Endothelial cell of umbilical vein (primary cell): ENCODE measurements around the gene COMMD10. TPM values are rescaled to one million over a fixed set of nuclear protein-coding genes. Genes with fewer than 3 reads are reported as not detected.

Source experiments
- BruUV-seq: library from RNA; stranded (reverse); fragments of 400-500 nt; replicated peaks from 2 replicates; lab custom pipeline; 2021; lab: Mats Ljungman, UMichigan
- CTCF ChIA-PET: fragments of 300-600, 350-600 bp; sonication (Branson Sonifier 250); formaldehyde crosslinking; loops from one replicate; lab custom pipeline; 2021; ENCODE audit warnings: antibody characterized with exemption, inconsistent platforms; lab: Charles Lee
- POLR2A ChIA-PET: fragments of 300-600, 350-600 bp; sonication (Branson Sonifier 250); formaldehyde crosslinking; loops from one replicate; lab custom pipeline; 2021; ENCODE audit warnings: antibody characterized with exemption, inconsistent platforms; lab: Charles Lee
- DNase-seq: peaks from one replicate; pipeline ENCODE4 v3.0.0-alpha.2; 2011; ENCODE audit warnings: low read depth, low spot score
- FAIRE-seq: peaks from 2 replicates; lab custom pipeline; 2011; peaks lifted over from hg19 to GRCh38; lab: Jason Lieb, UNC
- H2AFZ ChIP-seq: 2 replicates; pipeline ENCODE4 v1.6.0; 2012; ENCODE audit warnings: low read depth, low read length, control low read depth, inconsistent platforms
- H3K27ac ChIP-seq: 2 replicates; pipeline ENCODE4 v1.5.1; 2011; ENCODE audit warnings: low read depth, mild to moderate bottlenecking, control low read depth, low read length, moderate library complexity; ENCODE audit not compliant: insufficient read depth
- H3K27me3 ChIP-seq, 2 experiments: 2 replicates each; pipeline versions ENCODE4 v1.6.0 to v1.6.1; 2011; ENCODE audit warnings: low read length in 2 of 2, mixed read lengths in 1 of 2; ENCODE audit not compliant: control insufficient read depth in 2 of 2, insufficient read depth in 2 of 2
- H3K36me3 ChIP-seq, 2 experiments: 2 replicates in 1 of 2; 3 replicates in 1 of 2; pipeline ENCODE4 v1.5.1; 2011; ENCODE audit warnings: low read length in 2 of 2, mild to moderate bottlenecking in 1 of 2, moderate library complexity in 1 of 2; ENCODE audit not compliant: control insufficient read depth in 2 of 2, insufficient read depth in 2 of 2; ENCODE audit errors: extremely low read depth in 1 of 2
- H3K4me1 ChIP-seq: 3 replicates; pipeline ENCODE4 v1.5.1; 2011; ENCODE audit warnings: mild to moderate bottlenecking, low read length; ENCODE audit not compliant: control insufficient read depth, insufficient read depth; ENCODE audit errors: extremely low read depth
- H3K4me2 ChIP-seq: 2 replicates; pipeline ENCODE4 v1.6.1; 2011; ENCODE audit warnings: low read length, control low read depth, mixed read lengths; ENCODE audit not compliant: insufficient read depth
- H3K4me3 ChIP-seq, 3 experiments: fragments of 200-600 bp in 1 of 3; sonication (generic), shearing (Covaris generic) in 1 of 3; replicated peaks in 1 of 3; 2 replicates each; pipeline ENCODE4 v1.5.1; 2011 to 2016; ENCODE audit warnings: control low read depth in 3 of 3, low read length in 3 of 3, mild to moderate bottlenecking in 2 of 3, inconsistent platforms in 1 of 3, low read depth in 1 of 3, moderate library complexity in 1 of 3; ENCODE audit not compliant: insufficient read depth in 1 of 3
- H3K79me2 ChIP-seq: 2 replicates; pipeline ENCODE4 v1.6.0; 2012; ENCODE audit warnings: low read length, inconsistent platforms; ENCODE audit not compliant: control insufficient read depth, insufficient read depth
- H3K9ac ChIP-seq: replicated peaks from 2 replicates; pipeline ENCODE3; 2011; ENCODE audit warnings: low read length, control low read depth; ENCODE audit not compliant: insufficient read depth; ENCODE audit errors: extremely low read depth
- H3K9me1 ChIP-seq: replicated peaks from 3 replicates; pipeline ENCODE4 v1.6.0; 2011; ENCODE audit warnings: mild to moderate bottlenecking, low read length; ENCODE audit not compliant: control insufficient read depth, insufficient read depth; ENCODE audit errors: extremely low read depth
- H3K9me3 ChIP-seq: replicated peaks from 2 replicates; pipeline ENCODE4 v1.5.1; 2012; ENCODE audit warnings: low read length, inconsistent platforms; ENCODE audit not compliant: control insufficient read depth, insufficient read depth
- H4K20me1 ChIP-seq: replicated peaks from 2 replicates; pipeline ENCODE3; 2011; ENCODE audit warnings: mild to moderate bottlenecking, low read length; ENCODE audit not compliant: control insufficient read depth, insufficient read depth; ENCODE audit errors: extremely low read depth
- EZH2 ChIP-seq: IDR thresholded peaks from 2 replicates; pipeline ENCODE4 v1.6.1; 2012; ENCODE audit warnings: borderline replicate concordance, low read depth, mild to moderate bottlenecking, moderate library complexity, low read length, inconsistent platforms; ENCODE audit not compliant: severe bottlenecking
- FOS ChIP-seq: IDR thresholded peaks from 2 replicates; pipeline ENCODE4 v1.6.1; 2011; ENCODE audit warnings: mild to moderate bottlenecking, low read length, moderate library complexity, borderline replicate concordance; ENCODE audit not compliant: insufficient read depth
- GATA2 ChIP-seq: IDR thresholded peaks from 2 replicates; pipeline ENCODE4 v1.7.0; 2011; ENCODE audit warnings: low read depth, mild to moderate bottlenecking, moderate library complexity, mixed read lengths, low read length; ENCODE audit not compliant: insufficient read length, insufficient read depth
- JUN ChIP-seq: IDR thresholded peaks from 2 replicates; pipeline ENCODE4 v1.6.1; 2011; ENCODE audit warnings: borderline replicate concordance, low read depth; ENCODE audit not compliant: insufficient read length, insufficient read depth
- MYC ChIP-seq: IDR thresholded peaks from one replicate; pipeline ENCODE4 v1.6.1; 2011; ENCODE audit warnings: mild to moderate bottlenecking, low read depth, low read length
- POLR2A ChIP-seq: IDR thresholded peaks from 2 replicates; pipeline ENCODE4 v1.6.1; 2012; ENCODE audit warnings: low read depth, mild to moderate bottlenecking, control low read depth, low read length
- POLR2AphosphoS5 ChIP-seq: IDR thresholded peaks from 2 replicates; pipeline ENCODE4 v1.6.1; 2012; ENCODE audit warnings: low read depth, mild to moderate bottlenecking, control low read depth, low read length, moderate library complexity; ENCODE audit not compliant: insufficient read depth
- dilution Hi-C: fragments of 300-500 bp; cut with MboI; formaldehyde crosslinking; loops from one replicate; pipeline ENCODE4 v1.15.0; 2019; ENCODE audit warnings: low sequenced_read_pairs; ENCODE audit not compliant: extremely low pct_ligation_motif_present
- intact Hi-C: fragments of 100-400 bp; cut with micrococcal nuclease; formaldehyde crosslinking; loops from one replicate; pipeline ENCODE4 v1.10.0; 2022
- polyA plus RNA-seq, 4 experiments: library from polyadenylated mRNA; depleted of rRNA in 3 of 4; stranded (reverse) in 3 of 4; unstranded in 1 of 4; fragments of >200 nt; gene quantifications; 2 replicates each; pipeline versions ENCODE4 v1.2.1 to v1.2.3, GENCODE V29; 2011 to 2012; ENCODE audit warnings: missing spikeins in 1 of 4
- total RNA-seq: library from RNA; stranded (reverse); gene quantifications from 2 replicates; pipeline ENCODE4 v1.2.3, GENCODE V29; 2021
- TF ChIP-seq, protein P1 (sequence below): IDR thresholded peaks from 2 replicates; pipeline ENCODE4 v1.6.1; 2011; ENCODE audit not compliant: insufficient read depth, insufficient read length
- TF ChIP-seq, protein P2 (sequence below), 2 donors: IDR thresholded peaks; 1 replicate in 1 of 2; 2 replicates in 1 of 2; pipeline ENCODE4 v1.5.1; 2011; ENCODE audit warnings: low read length in 2 of 2, mild to moderate bottlenecking in 2 of 2, moderate library complexity in 2 of 2, control low read depth in 1 of 2, inconsistent platforms in 1 of 2, low read depth in 1 of 2; ENCODE audit not compliant: insufficient read depth in 1 of 2; ENCODE audit errors: extremely low read depth in 1 of 2

COMMD10 gene
- total and polyA plus RNA-seq, 2 donors (not counting 3 experiments of a cell fraction or from before 2014, with no cell fraction given) = 12.5 to 27.0 TPM

DNA sequence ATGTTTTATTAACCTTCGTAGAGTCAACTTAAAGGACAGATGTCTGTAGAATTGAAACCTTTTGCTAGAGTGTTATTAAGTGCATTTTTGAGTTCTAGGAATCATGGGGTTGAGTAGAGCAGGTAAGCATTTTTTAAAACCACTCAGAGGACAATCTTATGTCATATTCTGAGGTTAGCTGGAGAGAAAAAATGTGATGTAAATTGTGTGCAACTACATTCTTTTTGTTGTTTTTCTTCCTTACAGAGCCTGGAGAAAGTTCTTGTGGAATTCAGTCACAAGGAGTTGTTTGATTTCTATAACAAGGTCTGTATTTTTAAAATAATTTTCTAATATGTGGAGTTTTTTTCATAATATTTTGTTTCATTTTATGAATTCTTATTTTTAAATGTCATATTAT is 206.4 kb downstream of the COMMD10 start:
- no peaks in the 10 kb centered on the region for H3K9me3 ChIP-seq
- intact Hi-C loops = no loop called here
- H3K27me3 ChIP-seq = no peaks in the 10 kb centered on the region
- DNase-seq (no peak), FAIRE-seq (no peak)
- H2AFZ ChIP-seq = no peak overlapping the region
- no peak overlapping the region for H3K9ac ChIP-seq
- H4K20me1 ChIP-seq = no peaks in the 10 kb centered on the region
- no TSS peak for BruUV-seq
- CTCF ChIA-PET = no interaction called here
- H3K9me1 ChIP-seq = no peaks in the 10 kb centered on the region
- no peak overlapping the region for H3K4me2 ChIP-seq
- H3K27ac ChIP-seq = no peak overlapping the region
- no peaks in the 10 kb centered on the region for H3K4me1 ChIP-seq
- no peaks in the 10 kb centered on the region for H3K79me2 ChIP-seq
- no peak for TF ChIP-seq MYC
- TF ChIP-seq EZH2 = no peak
- TF ChIP-seq JUN = no peak
- TF ChIP-seq POLR2A = no peak
- TF ChIP-seq FOS = no peak
- TF ChIP-seq GATA2 = no peak
- no peak for TF ChIP-seq POLR2AphosphoS5
- TF ChIP-seq, protein P1, sequence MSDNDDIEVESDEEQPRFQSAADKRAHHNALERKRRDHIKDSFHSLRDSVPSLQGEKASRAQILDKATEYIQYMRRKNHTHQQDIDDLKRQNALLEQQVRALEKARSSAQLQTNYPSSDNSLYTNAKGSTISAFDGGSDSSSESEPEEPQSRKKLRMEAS = no peak
- TF ChIP-seq, protein P2, sequence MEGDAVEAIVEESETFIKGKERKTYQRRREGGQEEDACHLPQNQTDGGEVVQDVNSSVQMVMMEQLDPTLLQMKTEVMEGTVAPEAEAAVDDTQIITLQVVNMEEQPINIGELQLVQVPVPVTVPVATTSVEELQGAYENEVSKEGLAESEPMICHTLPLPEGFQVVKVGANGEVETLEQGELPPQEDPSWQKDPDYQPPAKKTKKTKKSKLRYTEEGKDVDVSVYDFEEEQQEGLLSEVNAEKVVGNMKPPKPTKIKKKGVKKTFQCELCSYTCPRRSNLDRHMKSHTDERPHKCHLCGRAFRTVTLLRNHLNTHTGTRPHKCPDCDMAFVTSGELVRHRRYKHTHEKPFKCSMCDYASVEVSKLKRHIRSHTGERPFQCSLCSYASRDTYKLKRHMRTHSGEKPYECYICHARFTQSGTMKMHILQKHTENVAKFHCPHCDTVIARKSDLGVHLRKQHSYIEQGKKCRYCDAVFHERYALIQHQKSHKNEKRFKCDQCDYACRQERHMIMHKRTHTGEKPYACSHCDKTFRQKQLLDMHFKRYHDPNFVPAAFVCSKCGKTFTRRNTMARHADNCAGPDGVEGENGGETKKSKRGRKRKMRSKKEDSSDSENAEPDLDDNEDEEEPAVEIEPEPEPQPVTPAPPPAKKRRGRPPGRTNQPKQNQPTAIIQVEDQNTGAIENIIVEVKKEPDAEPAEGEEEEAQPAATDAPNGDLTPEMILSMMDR (IDR thresholded peaks at IDR 0.05; ENCODE audit: extremely low read depth in 1 of 2, insufficient read depth in 1 of 2, low read depth in 1 of 2, low read length in 2 of 2) = no peak
- POLR2A ChIA-PET = no interaction called here
- no peaks in the 10 kb centered on the region for H3K36me3 ChIP-seq
- no peak overlapping the region for H3K4me3 ChIP-seq
- dilution Hi-C loops = no loop called here
